PC-9 (cell line): ENCODE results near the gene DLG2.

Source experiments
- EZH2 ChIP-seq: fragments of 200-600 bp; sonication (generic); IDR thresholded peaks from 2 replicates; pipeline ENCODE4 v1.8.0; 2017; ENCODE audit warnings: antibody characterized with exemption, low read depth
- TF ChIP-seq, protein P1 (sequence below): fragments of 200-600 bp; sonication (generic); conservative IDR thresholded peaks from 2 replicates; pipeline ENCODE4 v1.6.1; 2017; ENCODE audit warnings: mixed run types, antibody characterized with exemption, mild to moderate bottlenecking, moderate library complexity

DNA sequence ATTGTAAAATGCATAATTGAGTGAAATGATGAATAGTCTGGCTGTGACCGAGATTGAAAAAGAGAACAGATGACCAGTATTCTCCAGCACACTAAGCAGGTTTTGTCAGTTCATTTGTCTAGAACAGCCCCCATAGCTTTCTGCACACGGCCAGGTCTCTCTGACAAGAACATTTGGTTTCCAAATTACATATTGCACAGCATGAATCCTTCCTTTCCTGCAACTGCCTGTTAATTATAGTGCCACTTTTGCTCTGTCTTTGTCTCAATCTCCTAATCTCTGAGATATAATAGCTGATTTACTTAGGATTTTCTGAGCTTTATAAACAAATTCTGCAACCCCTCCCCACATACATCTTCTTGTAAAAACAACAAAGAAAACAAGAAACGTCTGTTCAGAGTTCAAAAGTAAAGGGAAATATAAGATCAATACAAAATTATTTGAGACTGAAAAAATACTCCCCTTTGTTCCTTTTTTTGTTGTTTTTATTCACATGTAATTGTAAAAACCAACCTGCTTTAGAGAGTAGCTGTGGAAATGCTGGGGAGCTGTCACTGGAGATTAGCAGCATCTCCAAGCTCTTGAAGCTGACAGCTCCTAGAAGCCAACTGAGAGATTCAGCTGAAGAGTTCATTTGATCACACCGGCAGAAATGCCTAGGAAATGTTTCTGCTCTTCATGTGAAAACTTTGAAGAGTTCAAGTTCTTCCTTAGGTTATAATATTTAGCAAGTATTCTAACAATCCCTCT is 998.1 kb downstream of the DLG2 start:
- TF ChIP-seq, protein P1, sequence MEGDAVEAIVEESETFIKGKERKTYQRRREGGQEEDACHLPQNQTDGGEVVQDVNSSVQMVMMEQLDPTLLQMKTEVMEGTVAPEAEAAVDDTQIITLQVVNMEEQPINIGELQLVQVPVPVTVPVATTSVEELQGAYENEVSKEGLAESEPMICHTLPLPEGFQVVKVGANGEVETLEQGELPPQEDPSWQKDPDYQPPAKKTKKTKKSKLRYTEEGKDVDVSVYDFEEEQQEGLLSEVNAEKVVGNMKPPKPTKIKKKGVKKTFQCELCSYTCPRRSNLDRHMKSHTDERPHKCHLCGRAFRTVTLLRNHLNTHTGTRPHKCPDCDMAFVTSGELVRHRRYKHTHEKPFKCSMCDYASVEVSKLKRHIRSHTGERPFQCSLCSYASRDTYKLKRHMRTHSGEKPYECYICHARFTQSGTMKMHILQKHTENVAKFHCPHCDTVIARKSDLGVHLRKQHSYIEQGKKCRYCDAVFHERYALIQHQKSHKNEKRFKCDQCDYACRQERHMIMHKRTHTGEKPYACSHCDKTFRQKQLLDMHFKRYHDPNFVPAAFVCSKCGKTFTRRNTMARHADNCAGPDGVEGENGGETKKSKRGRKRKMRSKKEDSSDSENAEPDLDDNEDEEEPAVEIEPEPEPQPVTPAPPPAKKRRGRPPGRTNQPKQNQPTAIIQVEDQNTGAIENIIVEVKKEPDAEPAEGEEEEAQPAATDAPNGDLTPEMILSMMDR: no peak
- TF ChIP-seq EZH2: no peak
